Vagina (tissue), 2 donors: ENCODE data around the gene SDCBP2. TPM values are rescaled to one million over a fixed set of nuclear protein-coding genes. Genes with fewer than 3 reads are reported as not detected.

Experiments used
- DNase-seq, 2 donors: peaks; one replicate each; pipeline ENCODE4 v3.0.0-alpha.2; 2017; ENCODE audit errors: extremely low spot score in 2 of 2
- H3K27ac ChIP-seq: fragments of 200-600 bp; sonication (generic); one replicate; pipeline ENCODE4 v1.5.1; 2019
- H3K27me3 ChIP-seq: fragments of 200-600 bp; sonication (generic); one replicate; pipeline ENCODE4 v1.5.1; 2019
- H3K36me3 ChIP-seq, 2 donors: fragments of 200-600 bp; sonication (generic); one replicate each; pipeline ENCODE4 v1.5.1; 2017 to 2019
- H3K4me1 ChIP-seq: fragments of 200-600 bp; sonication (generic); one replicate; pipeline ENCODE4 v1.5.1; 2019
- H3K4me3 ChIP-seq, 2 donors: fragments of 200-600 bp; sonication (generic); 1 replicate in 1 of 2; 2 replicates in 1 of 2; pipeline ENCODE4 v1.5.1; 2016 to 2019
- H3K9me3 ChIP-seq: fragments of 200-600 bp; sonication (generic); one replicate; pipeline ENCODE4 v1.5.1; 2019
- POLR2A ChIP-seq, 2 donors: fragments of 450-650 bp; IDR thresholded peaks; one replicate each; pipeline ENCODE4 v1.6.1; 2017; ENCODE audit warnings: antibody characterized with exemption in 2 of 2, mild to moderate bottlenecking in 2 of 2, moderate library complexity in 2 of 2
- POLR2AphosphoS5 ChIP-seq, 2 donors: sonication (generic); formaldehyde crosslinking; IDR thresholded peaks; one replicate each; pipeline ENCODE4 v1.9.0; 2017; ENCODE audit warnings: antibody characterized with exemption in 2 of 2, mild to moderate bottlenecking in 2 of 2, low read depth in 1 of 2; ENCODE audit not compliant: insufficient read depth in 1 of 2
- intact Hi-C: fragments of 100-400 bp; cut with DNase I; formaldehyde crosslinking; loops from one replicate; pipeline ENCODE4 v1.15.1; 2023
- total RNA-seq: library from RNA; depleted of rRNA; stranded (reverse); fragments of >200 nt; gene quantifications from one replicate; pipeline ENCODE4 v1.2.3, GENCODE V29; 2016
- TF ChIP-seq, protein P1 (sequence below), 3 experiments: fragments of 450-650 bp in 2 of 3; fragments of 200-600 bp in 1 of 3; sonication (generic) in 1 of 3; IDR thresholded peaks; one replicate each; pipeline ENCODE4 v1.5.1; 2017 to 2019; ENCODE audit warnings: antibody characterized with exemption in 3 of 3, mild to moderate bottlenecking in 2 of 3, moderate library complexity in 2 of 3

SDCBP2 gene
- total RNA-seq, 1 donor from 2014 or later = 43.5 TPM

DNA sequence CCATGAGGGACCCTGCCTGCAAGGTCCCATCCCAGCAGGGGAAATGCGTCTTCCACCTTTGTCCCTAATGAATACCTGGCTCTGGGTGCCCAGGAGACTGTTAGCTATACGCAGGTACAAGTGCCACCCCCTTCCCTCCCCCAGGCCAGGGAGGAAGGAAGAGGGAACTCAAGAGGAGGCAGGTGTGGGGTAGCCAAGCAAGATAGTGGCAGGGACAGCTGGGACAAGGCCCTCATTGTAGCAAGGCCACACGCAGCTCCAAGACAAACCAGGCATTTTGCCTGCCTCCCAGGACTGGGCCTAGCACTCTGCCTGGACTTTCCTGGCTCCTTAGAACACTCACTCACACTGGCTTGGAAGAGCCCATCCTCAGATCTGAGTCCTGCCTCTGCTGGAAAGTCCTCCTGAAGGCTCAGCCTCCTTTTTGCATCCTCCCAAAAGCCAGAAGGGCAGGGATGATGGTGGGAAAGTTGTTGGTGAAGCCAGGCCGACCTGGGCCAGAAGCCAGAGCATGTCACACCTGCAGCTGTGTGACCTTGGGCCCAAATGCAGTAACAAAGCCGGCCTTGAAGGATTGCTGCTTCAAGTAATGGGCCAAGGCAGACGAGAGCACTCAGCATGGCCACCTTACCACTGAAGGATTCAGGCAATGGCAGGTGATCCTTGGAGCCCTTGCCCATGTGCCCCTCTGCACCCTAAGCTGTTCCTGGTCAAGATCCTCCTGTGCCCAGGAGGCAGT lies 35.1 kb downstream of the SDCBP2 start:
- TF ChIP-seq POLR2AphosphoS5 (IDR thresholded peaks at IDR 0.05; ENCODE audit: insufficient read depth in 1 of 2, low read depth in 1 of 2) = no peak
- TF ChIP-seq POLR2A (IDR thresholded peaks at IDR 0.05) = no peak
- TF ChIP-seq, protein P1, sequence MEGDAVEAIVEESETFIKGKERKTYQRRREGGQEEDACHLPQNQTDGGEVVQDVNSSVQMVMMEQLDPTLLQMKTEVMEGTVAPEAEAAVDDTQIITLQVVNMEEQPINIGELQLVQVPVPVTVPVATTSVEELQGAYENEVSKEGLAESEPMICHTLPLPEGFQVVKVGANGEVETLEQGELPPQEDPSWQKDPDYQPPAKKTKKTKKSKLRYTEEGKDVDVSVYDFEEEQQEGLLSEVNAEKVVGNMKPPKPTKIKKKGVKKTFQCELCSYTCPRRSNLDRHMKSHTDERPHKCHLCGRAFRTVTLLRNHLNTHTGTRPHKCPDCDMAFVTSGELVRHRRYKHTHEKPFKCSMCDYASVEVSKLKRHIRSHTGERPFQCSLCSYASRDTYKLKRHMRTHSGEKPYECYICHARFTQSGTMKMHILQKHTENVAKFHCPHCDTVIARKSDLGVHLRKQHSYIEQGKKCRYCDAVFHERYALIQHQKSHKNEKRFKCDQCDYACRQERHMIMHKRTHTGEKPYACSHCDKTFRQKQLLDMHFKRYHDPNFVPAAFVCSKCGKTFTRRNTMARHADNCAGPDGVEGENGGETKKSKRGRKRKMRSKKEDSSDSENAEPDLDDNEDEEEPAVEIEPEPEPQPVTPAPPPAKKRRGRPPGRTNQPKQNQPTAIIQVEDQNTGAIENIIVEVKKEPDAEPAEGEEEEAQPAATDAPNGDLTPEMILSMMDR (IDR thresholded peaks at IDR 0.05) = no peak
- Histone ChIP-seq H3K4me1 (no peaks in the 10 kb centered on the region), H3K36me3 (no peaks in the 10 kb centered on the region), H3K27me3 (no peaks in the 10 kb centered on the region), H3K9me3 (no peaks in the 10 kb centered on the region), H3K4me3 (no peak overlapping the region), H3K27ac (no peak overlapping the region)
- intact Hi-C loops = no loop called here
- no peak for DNase-seq

DNA sequence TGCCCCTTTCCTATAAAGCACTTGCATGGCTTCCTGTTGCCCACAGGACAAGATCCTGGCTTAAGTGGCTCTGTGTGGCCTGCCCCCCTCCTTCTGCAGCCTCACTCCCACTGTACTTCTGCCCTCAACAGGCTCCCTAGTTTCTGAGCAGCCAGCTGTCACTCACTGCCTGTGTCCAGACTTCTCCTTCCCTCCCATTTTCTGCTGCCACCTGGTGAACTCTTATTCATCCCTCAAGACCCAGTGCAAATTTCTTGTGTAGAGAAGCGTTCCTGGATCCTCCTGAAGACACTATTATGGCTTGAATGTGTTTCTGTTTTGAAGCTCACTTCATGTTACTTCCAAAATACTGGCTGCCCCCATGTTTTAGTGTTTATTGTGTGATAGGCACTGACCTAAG lies 36.3 kb downstream of the SDCBP2 start:
- H3K27ac ChIP-seq = no peak overlapping the region
- no peaks in the 10 kb centered on the region for H3K36me3 ChIP-seq
- TF ChIP-seq POLR2A (IDR thresholded peaks at IDR 0.05) = no peak
- TF ChIP-seq, protein P1 (IDR thresholded peaks at IDR 0.05) = no peak
- no peak for TF ChIP-seq POLR2AphosphoS5 (IDR thresholded peaks at IDR 0.05; ENCODE audit: insufficient read depth in 1 of 2, low read depth in 1 of 2)
- no peaks in the 10 kb centered on the region for H3K27me3 ChIP-seq
- DNase-seq = no peak
- H3K4me1 ChIP-seq = no peaks in the 10 kb centered on the region
- no peaks in the 10 kb centered on the region for H3K9me3 ChIP-seq
- intact Hi-C loops = no loop called here
- no peak overlapping the region for H3K4me3 ChIP-seq

DNA sequence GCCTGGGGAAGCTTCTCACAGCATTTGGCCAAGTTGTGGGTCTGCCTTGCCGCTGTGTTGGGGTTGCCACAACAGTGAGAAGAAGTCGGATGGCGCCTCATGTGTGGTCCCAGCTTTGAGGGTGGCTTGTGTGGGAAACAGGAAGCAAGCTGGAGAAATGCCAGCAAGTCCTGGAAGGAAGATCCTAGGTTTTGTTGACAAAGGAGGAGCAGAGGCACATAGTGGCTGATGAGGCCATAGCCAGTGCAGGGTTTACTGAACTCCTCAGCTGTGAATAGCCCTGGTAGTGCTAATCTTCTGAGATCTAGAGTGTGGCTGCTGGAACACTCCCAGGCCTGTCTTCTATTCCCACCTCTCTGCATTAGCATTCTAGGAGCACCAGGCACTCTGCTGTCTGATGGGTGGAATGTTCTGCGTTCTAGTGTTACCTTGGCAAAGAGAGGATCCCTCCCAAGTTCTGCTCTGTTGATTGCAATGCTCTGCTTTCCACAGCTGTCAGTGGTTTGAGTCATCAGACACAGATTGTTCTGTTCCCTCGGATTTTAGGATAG lies 37.7 kb downstream of the SDCBP2 start:
- H3K27me3 ChIP-seq = no peaks in the 10 kb centered on the region
- intact Hi-C loops = no loop called here
- no peaks in the 10 kb centered on the region for H3K36me3 ChIP-seq
- no peak overlapping the region for H3K4me3 ChIP-seq
- H3K9me3 ChIP-seq = no peaks in the 10 kb centered on the region
- TF ChIP-seq POLR2A (IDR thresholded peaks at IDR 0.05) (no peak), POLR2AphosphoS5 (IDR thresholded peaks at IDR 0.05; ENCODE audit: insufficient read depth in 1 of 2, low read depth in 1 of 2) (no peak)
- TF ChIP-seq, protein P1 (IDR thresholded peaks at IDR 0.05) = no peak
- H3K4me1 ChIP-seq = no peaks in the 10 kb centered on the region
- no peak overlapping the region for H3K27ac ChIP-seq
- no peak for DNase-seq

DNA sequence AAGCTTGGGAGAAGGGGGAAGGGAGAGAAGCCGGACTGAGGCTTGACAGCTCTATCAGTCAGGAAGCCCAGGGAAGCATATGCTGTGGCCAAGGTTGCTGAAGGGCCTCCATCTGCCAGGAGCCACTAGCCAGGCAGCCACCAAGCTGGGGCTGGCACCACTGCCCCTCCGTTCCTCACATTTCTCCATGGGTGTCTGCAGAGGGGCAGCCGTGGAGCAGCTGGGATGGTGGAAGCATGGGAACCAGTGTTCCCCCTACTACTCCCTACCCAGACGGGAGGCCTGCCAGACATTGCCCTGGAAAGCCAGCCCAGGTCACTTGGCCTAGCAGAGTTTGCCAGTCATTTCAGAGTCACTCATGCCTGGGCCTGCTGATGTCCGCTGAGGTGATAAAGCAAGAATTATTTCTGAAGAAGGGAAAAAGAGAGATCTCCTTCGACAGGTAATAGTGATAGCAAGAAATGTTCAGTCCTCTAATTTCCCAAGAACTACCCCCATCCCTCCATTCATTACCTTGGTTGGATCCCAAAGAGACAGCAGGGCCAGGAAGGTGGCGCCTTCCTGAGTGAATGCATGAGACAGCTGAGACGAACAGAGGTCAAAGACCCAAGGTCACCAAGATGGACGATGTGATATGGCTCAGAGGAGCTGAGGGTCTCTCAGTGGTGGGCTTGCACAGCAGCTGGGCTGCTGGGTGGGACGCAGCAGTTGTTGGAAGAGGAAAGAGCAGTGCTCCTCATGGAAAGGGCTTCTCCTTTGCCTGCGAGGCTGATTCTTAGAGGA lies 41.0 kb downstream of the SDCBP2 start:
- TF ChIP-seq POLR2A (IDR thresholded peaks at IDR 0.05) = no peak

DNA sequence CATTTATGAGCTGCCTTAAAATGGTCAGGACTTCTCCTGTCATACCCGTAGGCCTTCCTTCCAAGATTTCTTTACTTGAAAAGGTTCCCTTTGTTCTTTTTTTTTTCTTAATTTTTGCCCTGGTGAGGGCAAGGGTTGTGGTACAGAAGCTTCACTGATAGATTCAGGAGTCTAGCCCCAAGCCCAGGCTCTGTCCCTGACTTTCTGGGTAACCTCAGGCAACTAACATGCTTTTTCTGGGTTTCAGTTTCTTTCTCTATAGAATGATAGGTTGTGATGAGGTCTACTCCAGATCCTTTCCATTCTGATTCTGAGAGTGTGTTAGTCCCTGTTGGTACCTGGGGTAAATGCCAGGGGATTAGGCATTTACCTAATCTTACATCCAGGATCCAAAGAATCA lies 41.6 kb downstream of the SDCBP2 start:
- Histone ChIP-seq H3K36me3 (no peaks in the 10 kb centered on the region), H3K4me3 (no peak overlapping the region), H3K9me3 (no peaks in the 10 kb centered on the region), H3K27ac (no peak overlapping the region), H3K27me3 (no peaks in the 10 kb centered on the region), H3K4me1 (no peaks in the 10 kb centered on the region)
- TF ChIP-seq POLR2A (IDR thresholded peaks at IDR 0.05) (no peak), POLR2AphosphoS5 (IDR thresholded peaks at IDR 0.05; ENCODE audit: insufficient read depth in 1 of 2, low read depth in 1 of 2) (no peak)
- intact Hi-C loops = no loop called here
- DNase-seq = no peak

More for the DNA sequence above, 41.0 kb downstream of the SDCBP2 start:
- H3K4me3 ChIP-seq = no peak overlapping the region
- no peak overlapping the region for H3K27ac ChIP-seq
- H3K36me3 ChIP-seq = no peaks in the 10 kb centered on the region
- intact Hi-C loops = no loop called here
- no peak for DNase-seq
- no peaks in the 10 kb centered on the region for H3K4me1 ChIP-seq
- no peaks in the 10 kb centered on the region for H3K9me3 ChIP-seq
- H3K27me3 ChIP-seq = no peaks in the 10 kb centered on the region
